Measurements from ENCODE around the gene HOOK1. TPM values are rescaled to one million over a fixed set of nuclear protein-coding genes. Genes with fewer than 3 reads are reported as not detected.

HOOK1 gene
- total RNA-seq, 1 experiment from 2014 or later, result 0.57 TPM

DNA sequence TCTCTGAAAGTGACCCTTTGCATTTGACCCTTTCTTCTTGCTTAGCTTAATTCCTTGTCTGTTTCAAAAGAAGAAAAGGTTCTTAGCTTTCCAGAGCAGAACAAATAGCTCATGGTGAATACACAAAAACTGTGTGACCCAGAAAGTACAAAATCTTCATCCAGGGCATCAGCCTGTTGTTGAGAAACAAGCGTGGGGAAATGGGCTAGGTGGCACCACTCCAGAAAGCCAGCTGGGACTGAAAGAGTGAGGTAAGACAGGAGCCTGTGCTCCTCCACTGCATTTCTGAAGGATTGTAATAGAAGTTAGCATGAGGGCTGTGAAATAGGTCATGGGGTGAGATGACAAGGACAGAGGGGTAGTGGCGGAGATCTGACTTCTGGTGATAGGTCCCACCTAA, 66.0 kb downstream of the HOOK1 start:
- Histone ChIP-seq H3K27ac (ENCODE audit: low read length) (no peak overlapping the region), H3K4me3 (ENCODE audit: low read depth in 2 of 2, low read length in 2 of 2) (no peak overlapping the region), H3K9me3 (ENCODE audit: control insufficient read depth, insufficient read depth, low read depth, low read length) (no peaks in the 10 kb centered on the region; the same call in 1 of the 2 replicates), H3K27me3 (ENCODE audit: control insufficient read depth, insufficient read depth, low read length) (no peaks in the 10 kb centered on the region), H3K4me1 (ENCODE audit: control insufficient read depth, insufficient read depth, low read length) (no peaks in the 10 kb centered on the region; the same call in 1 of the 2 replicates), H3K36me3 (ENCODE audit: control insufficient read depth, insufficient read depth, low read length) (no peaks in the 10 kb centered on the region)
- no peak for TF ChIP-seq TCF7L2 (IDR thresholded peaks at IDR 0.05; ENCODE audit: low read depth, low read length)
- no peak for ATAC-seq
- ChIA-PET POLR2A (no interaction called here), CTCF (interaction anchor here (2.7 kb wide), 1 partner anchor 66 kb away, joined by 17 read pairs; no protein-coding TSS in a partner anchor)
- intact Hi-C loops (cut with micrococcal nuclease; ENCODE audit: unreplicated experiment), result no loop called here
- BruUV-seq (replicated peaks), result no TSS peak
- no peak for DNase-seq (ENCODE audit: low read depth, low spot score)
- in situ Hi-C loops (cut with HindIII; ENCODE audit: low pct_unique_long_range_greater_than_20kb, low sequenced_read_pairs), result no loop called here

GRCh38 chr1:59885160-59885832, 70.5 kb downstream of the HOOK1 start:
- Histone ChIP-seq H3K9me3 (ENCODE audit: control insufficient read depth, insufficient read depth, low read depth, low read length) (no peaks in the 10 kb centered on the region), H3K27me3 (ENCODE audit: control insufficient read depth, insufficient read depth, low read length) (no peaks in the 10 kb centered on the region), H3K4me3 (ENCODE audit: low read depth in 2 of 2, low read length in 2 of 2) (no peak overlapping the region), H3K27ac (ENCODE audit: low read length) (no peak overlapping the region), H3K36me3 (ENCODE audit: control insufficient read depth, insufficient read depth, low read length) (no peaks in the 10 kb centered on the region), H3K4me1 (ENCODE audit: control insufficient read depth, insufficient read depth, low read length) (no peaks in the 10 kb centered on the region)
- in situ Hi-C loops (cut with HindIII; ENCODE audit: low pct_unique_long_range_greater_than_20kb, low sequenced_read_pairs), result no loop called here
- ATAC-seq (no peak), DNase-seq (ENCODE audit: low read depth, low spot score) (no peak)
- TF ChIP-seq REST (IDR thresholded peaks at IDR 0.05; ENCODE audit: insufficient read depth in 1 of 2, low read depth in 2 of 2, low read length in 1 of 2), result no peak
- TF ChIP-seq POLR2AphosphoS5 (IDR thresholded peaks at IDR 0.05; ENCODE audit: low read depth, low read length), result no peak
- TF ChIP-seq SIN3A (IDR thresholded peaks at IDR 0.05; ENCODE audit: borderline replicate concordance, insufficient read depth, low read depth, low read length), result no peak
- no peak for TF ChIP-seq CTCF (IDR thresholded peaks at IDR 0.05)
- TF ChIP-seq TCF7L2 (IDR thresholded peaks at IDR 0.05; ENCODE audit: low read depth, low read length), result no peak
- intact Hi-C loops (cut with micrococcal nuclease; ENCODE audit: unreplicated experiment), result no loop called here
- CTCF ChIA-PET, result interaction anchor here (1.0 kb wide), 1 partner anchor 62 kb away, joined by 3 read pairs; no protein-coding TSS in a partner anchor
- POLR2A ChIA-PET, result no interaction called here
- BruUV-seq (replicated peaks), result no TSS peak
